DMS53 treated with DMSO at 0.1 percent for 48 hours (cell line): ENCODE data around the gene DDX17.
"Not testable (repeated sequence)": the region's sequence is repeated elsewhere in the genome, so short reads cannot be mapped to it uniquely, and the experiment has no call there.

Experiments used
- DNase-seq: peaks from one replicate; lab custom pipeline; 2025; ENCODE audit not compliant: unreplicated experiment; lab: John Stamatoyannopoulos, UW

Gene DDX17

GRCh38 chr22:38491707-38492348, 14.3 kb downstream of the DDX17 start:
- no peak for DNase-seq

GRCh38 chr22:38490915-38491314, 15.2 kb downstream of the DDX17 start:
- no peak for DNase-seq

GRCh38 chr22:38490475-38490874, 15.6 kb downstream of the DDX17 start:
- DNase-seq: no peak

GRCh38 chr22:38489561-38490145, 16.5 kb downstream of the DDX17 start:
- DNase-seq: no peak

DNA sequence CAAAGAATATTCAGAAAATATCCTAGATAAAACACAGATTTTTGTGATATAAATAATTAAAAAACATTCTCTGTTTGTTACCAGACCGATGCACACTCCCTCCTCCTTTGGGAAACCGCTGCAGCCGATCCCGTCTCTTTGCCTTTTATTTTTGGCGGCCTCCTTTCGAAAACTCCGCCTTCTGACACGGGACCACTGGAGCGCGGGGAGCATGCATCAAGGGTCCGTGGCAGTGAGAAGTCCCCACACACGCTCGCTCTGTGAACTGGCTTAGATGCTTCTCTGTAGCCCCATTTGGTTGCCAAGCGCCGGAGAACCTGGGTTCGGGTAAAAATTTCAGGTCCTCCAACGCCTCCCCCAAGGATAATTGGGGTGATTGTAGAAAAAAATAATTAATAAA, 17.0 kb downstream of the DDX17 start:
- DNase-seq: no peak

DNA sequence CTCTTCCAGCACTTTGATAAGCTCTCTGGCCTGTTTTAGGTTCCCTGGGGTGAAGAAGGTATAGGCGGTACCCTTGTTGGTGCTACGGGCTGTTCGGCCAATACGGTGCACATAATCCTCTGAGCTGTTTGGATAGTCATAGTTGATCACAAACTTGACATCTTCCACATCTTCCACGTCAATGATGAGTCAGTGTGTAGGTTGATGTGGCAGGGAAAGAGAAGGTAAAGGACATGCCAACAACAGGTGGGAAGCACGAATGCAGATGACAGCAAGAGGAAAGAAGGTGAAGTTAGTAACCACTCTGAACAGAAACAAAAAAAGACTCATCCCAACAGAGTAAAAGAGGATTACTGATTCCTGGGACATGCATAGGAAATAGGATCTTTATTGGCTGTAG, 18.2 kb downstream of the DDX17 start:
- DNase-seq: no peak

GRCh38 chr22:38485783-38486182, 20.3 kb downstream of the DDX17 start:
- DNase-seq: no peak

- DNase-seq: no peak
Measured at GRCh38 chr22:38484244-38484643, 21.9 kb downstream of the DDX17 start.

GRCh38 chr22:38482662-38483308, 23.3 kb downstream of the DDX17 start:
- DNase-seq: no peak

GRCh38 chr22:38481871-38482332, 24.2 kb downstream of the DDX17 start:
- no peak for DNase-seq

GRCh38 chr22:38481162-38481870, 24.8 kb downstream of the DDX17 start:
- DNase-seq: no peak

GRCh38 chr22:38479096-38479837, 26.8 kb downstream of the DDX17 start:
- DNase-seq: no peak

DNA sequence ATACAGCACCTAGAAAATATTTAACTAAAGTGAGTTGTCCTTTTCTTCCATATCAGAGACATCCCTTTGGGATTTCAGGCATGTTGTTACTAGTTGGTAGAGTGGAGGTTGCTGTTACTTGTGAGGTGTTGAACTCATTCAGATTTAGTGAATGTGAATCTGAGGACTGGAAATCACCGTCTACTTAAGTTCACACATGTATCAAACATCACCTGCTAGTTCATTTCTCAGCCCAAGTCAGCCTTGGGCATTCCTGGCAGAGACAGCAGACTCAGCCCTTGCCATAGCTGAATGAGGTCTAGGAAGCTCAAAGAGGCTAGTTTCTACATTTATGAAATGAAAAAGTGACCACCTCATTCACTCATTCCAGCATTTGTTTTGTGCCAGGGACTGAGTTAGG, 28.5 kb downstream of the DDX17 start:
- DNase-seq: no peak

DNA sequence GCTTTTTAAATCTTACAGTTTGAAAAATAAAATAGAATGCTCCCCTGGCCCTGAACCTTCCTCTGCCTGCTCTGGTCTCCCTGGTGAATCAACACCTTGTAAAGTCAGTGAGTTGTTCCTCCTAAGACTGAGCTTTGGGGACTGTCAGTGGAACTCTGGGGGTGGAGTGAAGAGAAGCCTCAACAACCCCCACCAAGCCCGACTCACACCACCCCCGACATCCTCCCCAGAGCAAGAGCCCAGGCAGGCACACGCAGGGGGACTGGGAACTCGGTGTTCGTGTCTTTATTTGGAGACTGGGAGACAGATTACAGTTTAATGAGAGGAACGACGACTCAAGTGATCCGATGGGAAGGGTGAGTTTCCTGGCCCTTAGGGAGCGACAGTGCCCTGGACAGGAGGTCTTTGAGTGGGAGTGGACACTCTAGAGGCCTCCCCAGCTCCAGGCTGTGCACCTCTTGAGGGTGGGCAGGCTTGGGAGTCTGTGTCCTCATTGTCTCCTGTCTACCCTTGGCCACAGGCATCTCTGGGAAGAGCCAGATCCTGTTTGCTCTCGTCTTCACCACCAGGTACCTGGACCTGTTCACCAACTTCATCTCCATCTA, 32.0 kb downstream of the DDX17 start:
- no peak for DNase-seq

DNA sequence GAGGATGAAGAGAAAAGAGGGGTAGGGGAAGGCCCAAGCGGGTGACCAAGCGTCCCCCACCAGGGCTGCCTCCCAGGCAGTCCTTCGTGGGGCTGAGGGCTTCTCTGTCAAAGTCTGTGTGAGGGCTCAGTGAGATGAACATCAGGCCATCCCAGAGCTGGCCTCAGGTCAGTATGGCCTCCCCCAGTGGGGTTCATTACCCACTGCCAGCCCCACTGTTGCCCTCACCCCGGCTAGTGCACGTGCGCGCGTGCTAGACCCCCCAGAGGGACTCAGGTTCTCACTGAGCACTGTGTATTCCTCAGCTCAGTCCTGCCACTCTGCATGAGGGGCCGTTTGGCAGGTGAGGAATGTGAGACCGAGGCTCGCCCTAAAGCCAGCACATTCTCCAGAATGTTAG, 34.9 kb downstream of the DDX17 start:
- DNase-seq: no peak

GRCh38 chr22:38470179-38470578, 35.9 kb downstream of the DDX17 start:
- not testable (repeated sequence) for DNase-seq

DNA sequence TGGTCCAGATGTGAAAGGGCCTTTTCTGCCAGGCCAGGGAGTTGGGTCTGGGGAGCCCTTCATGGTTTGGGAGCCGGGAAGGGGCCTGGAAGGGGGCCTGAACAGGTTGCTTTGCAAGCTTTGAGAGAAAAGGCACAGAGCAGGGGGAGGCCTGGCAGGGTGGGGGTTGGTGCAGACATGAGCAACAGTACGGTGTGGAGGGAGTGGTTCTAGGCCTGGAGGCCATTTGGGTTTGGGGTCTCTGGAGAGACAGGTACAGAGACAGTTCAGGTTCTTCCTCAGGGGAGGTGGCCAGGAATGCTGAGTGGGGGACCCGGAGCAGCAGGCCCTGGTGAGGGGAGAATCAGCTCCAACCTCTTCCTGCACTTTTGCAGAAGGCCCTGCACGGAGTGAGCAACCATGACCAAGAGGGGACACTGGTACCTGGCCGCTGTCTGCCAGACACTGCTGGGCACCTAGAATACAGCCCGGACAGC, 36.8 kb downstream of the DDX17 start:
- DNase-seq: no peak

- DNase-seq: no peak
Measured at GRCh38 chr22:38468443-38469305, 37.4 kb downstream of the DDX17 start.

- peak; percentile 24 for DNase-seq
Measured at GRCh38 chr22:38467904-38468442, 38.1 kb downstream of the DDX17 start, which contains the start of gene KDELR3. KDELR3 (plus strand) TSS chr22:38468096; CDS start chr22:38468234, 138 bp downstream.
